ENCODE results near the gene TMEM59L. TPM values are rescaled to one million over a fixed set of nuclear protein-coding genes. Genes with fewer than 3 reads are reported as not detected.

Gene TMEM59L
- total and polyA plus RNA-seq, 2 experiments from 2014 or later: 1.5 to 9.1 TPM

DNA sequence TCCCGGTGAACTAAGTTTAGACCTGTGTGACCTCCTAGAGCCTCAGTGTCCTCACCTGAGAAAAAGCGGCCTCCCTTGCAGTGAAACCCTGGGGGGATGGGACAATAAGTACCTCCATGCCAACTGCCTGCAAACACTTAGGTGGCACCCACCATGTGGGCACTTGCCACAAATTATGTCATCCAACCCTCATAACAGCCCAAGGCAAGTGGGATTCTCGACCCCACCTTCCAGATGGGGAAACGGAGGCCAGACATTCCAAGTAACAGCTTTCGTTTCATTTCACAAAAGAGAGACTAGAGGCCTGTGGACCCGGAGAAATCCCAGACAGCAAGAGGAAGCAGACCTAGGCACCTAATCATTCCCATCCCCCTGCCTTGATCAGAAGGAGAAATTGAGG, 17.2 kb upstream of the TMEM59L start:
- no peak overlapping the region for H3K4me2 ChIP-seq
- no peak overlapping the region for H2AFZ ChIP-seq
- no peak overlapping the region for H3K27ac ChIP-seq
- no peaks in the 10 kb centered on the region for H3K9me2 ChIP-seq (replicated peaks; ENCODE audit: insufficient read depth)
- no peaks in the 10 kb centered on the region for H4K20me1 ChIP-seq (ENCODE audit: insufficient read depth, poor library complexity, severe bottlenecking)
- DNase-seq (ENCODE audit: low spot score): no peak
- 86% methylated on average over 6 of the region's 6 CpGs for whole genome bisulfite sequencing (ENCODE audit: low lambda C conversion rate, missing lambda C conversion rate)
- no peaks in the 10 kb centered on the region for H3K9me3 ChIP-seq (ENCODE audit: low read depth)
- H3K27me3 ChIP-seq: peaks cover 22% of the 10 kb centered on the region
- no peaks in the 10 kb centered on the region for H3K36me3 ChIP-seq (replicated peaks; ENCODE audit: insufficient read depth, low read depth)
- H3K79me2 ChIP-seq: no peaks in the 10 kb centered on the region
- H3K4me3 ChIP-seq: no peak overlapping the region
- H3K4me1 ChIP-seq (ENCODE audit: insufficient read depth): peaks cover 16% of the 10 kb centered on the region
- TF ChIP-seq EZH2phosphoT487 (IDR thresholded peaks at IDR 0.05; ENCODE audit: low read depth, severe bottlenecking, unreplicated experiment) (no peak), EZH2 (IDR thresholded peaks at IDR 0.05; ENCODE audit: borderline replicate concordance) (no peak)
- TF ChIP-seq, protein P1, sequence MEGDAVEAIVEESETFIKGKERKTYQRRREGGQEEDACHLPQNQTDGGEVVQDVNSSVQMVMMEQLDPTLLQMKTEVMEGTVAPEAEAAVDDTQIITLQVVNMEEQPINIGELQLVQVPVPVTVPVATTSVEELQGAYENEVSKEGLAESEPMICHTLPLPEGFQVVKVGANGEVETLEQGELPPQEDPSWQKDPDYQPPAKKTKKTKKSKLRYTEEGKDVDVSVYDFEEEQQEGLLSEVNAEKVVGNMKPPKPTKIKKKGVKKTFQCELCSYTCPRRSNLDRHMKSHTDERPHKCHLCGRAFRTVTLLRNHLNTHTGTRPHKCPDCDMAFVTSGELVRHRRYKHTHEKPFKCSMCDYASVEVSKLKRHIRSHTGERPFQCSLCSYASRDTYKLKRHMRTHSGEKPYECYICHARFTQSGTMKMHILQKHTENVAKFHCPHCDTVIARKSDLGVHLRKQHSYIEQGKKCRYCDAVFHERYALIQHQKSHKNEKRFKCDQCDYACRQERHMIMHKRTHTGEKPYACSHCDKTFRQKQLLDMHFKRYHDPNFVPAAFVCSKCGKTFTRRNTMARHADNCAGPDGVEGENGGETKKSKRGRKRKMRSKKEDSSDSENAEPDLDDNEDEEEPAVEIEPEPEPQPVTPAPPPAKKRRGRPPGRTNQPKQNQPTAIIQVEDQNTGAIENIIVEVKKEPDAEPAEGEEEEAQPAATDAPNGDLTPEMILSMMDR (IDR thresholded peaks at IDR 0.05; ENCODE audit: poor library complexity): no peak

DNA sequence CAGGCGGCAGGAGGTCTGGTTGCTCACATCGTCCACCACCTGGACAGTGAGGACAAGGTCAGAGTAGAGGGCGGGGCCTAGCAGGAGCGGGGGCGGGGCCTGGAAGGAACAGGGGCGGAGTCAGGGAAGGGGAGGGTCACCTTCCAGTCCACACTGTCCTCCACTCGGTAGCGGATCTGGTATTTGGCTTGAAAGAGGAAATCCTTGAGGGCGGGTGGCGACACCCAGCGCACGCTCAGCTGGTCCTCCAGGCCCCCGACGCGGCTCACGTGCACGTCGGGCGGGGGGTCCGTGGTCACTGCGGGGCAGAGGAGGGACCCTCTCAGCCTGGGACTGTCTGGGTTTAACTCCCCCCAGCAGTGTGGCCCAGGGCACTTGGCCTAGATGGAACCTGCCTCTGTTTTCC, 15.9 kb upstream of the TMEM59L start:
- Histone ChIP-seq H3K4me1 (ENCODE audit: insufficient read depth) (peaks cover 16% of the 10 kb centered on the region), H4K20me1 (ENCODE audit: insufficient read depth, poor library complexity, severe bottlenecking) (no peaks in the 10 kb centered on the region), H3K27ac (no peak overlapping the region), H3K4me2 (no peak overlapping the region), H3K9me2 (replicated peaks; ENCODE audit: insufficient read depth) (no peaks in the 10 kb centered on the region), H2AFZ (no peak overlapping the region), H3K4me3 (no peak overlapping the region), H3K27me3 (peaks cover 32% of the 10 kb centered on the region), H3K79me2 (no peaks in the 10 kb centered on the region), H3K36me3 (replicated peaks; ENCODE audit: insufficient read depth, low read depth) (no peaks in the 10 kb centered on the region), H3K9me3 (ENCODE audit: low read depth) (no peaks in the 10 kb centered on the region)
- WGBS (ENCODE audit: low lambda C conversion rate, missing lambda C conversion rate): 34% methylated on average over 7 of the region's 21 CpGs
- TF ChIP-seq, protein P1 (IDR thresholded peaks at IDR 0.05; ENCODE audit: poor library complexity): no peak
- TF ChIP-seq EZH2phosphoT487 (IDR thresholded peaks at IDR 0.05; ENCODE audit: low read depth, severe bottlenecking, unreplicated experiment): no peak
- TF ChIP-seq EZH2 (IDR thresholded peaks at IDR 0.05; ENCODE audit: borderline replicate concordance): no peak
- DNase-seq (ENCODE audit: low spot score): peak; percentile 40

DNA sequence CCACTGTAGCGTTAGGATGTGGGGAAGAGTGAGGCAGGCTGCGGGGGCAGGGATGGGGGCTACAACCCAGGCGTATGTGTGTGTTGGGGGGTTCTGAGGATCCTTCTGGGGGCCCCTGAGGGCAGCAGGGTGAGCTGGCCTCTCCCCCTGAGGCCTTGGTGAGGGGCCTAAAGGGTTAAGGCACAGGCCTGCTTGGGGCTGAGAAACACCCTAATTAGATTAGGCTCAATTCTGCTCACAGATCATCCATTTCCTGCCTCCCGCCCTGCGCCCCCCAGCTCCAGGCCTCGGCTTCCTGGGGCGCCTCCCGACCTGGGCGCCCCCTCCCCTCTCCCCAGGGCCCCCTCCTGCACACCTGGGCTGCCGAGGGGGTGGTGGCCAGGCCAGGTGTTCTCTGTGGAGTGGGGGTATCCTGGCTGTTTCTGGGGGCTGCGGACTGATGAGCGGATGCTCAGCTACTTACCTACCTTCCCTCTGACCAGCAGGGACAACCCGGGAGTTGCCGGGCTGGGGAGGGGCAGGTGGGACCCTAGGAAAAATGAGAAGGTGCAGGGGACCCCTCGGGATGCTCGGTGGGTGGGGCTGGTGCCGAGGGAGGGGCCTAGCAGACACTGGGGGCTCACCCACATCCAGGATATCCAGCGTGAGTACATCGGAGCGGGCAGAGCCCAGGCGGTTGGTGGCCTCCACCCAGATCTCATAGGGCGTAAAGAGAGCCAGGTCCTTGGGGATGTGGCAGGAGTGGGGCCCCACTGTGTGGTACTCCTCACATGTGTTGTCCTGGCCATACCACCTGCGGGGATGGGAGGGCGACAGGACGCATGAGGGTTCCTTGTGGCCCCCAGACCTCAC, 14.6 kb upstream of the TMEM59L start:
- Histone ChIP-seq H3K27me3 (peaks cover 45% of the 10 kb centered on the region), H3K27ac (no peak overlapping the region), H3K4me1 (ENCODE audit: insufficient read depth) (peaks cover 16% of the 10 kb centered on the region), H2AFZ (no peak overlapping the region), H3K4me3 (no peak overlapping the region), H4K20me1 (ENCODE audit: insufficient read depth, poor library complexity, severe bottlenecking) (no peaks in the 10 kb centered on the region), H3K9me3 (ENCODE audit: low read depth) (no peaks in the 10 kb centered on the region), H3K79me2 (no peaks in the 10 kb centered on the region), H3K4me2 (no peak overlapping the region), H3K36me3 (replicated peaks; ENCODE audit: insufficient read depth, low read depth) (no peaks in the 10 kb centered on the region), H3K9me2 (replicated peaks; ENCODE audit: insufficient read depth) (no peaks in the 10 kb centered on the region)
- WGBS (ENCODE audit: low lambda C conversion rate, missing lambda C conversion rate): 69% methylated on average over 19 of the region's 25 CpGs
- no peak for DNase-seq (ENCODE audit: low spot score)
- no peak for TF ChIP-seq EZH2phosphoT487 (IDR thresholded peaks at IDR 0.05; ENCODE audit: low read depth, severe bottlenecking, unreplicated experiment)
- TF ChIP-seq EZH2 (IDR thresholded peaks at IDR 0.05; ENCODE audit: borderline replicate concordance): no peak
- TF ChIP-seq, protein P1 (IDR thresholded peaks at IDR 0.05; ENCODE audit: poor library complexity): no peak
